Stimulated activated CD8-positive, alpha-beta memory T cell treated with anti-CD3 and anti-CD28 coated beads, Interleukin-15, amount 100 ng/mL, for 24 hours (primary cell): ENCODE measurements around the gene SOCS1.

ENCODE experiments used
- DNase-seq: peaks from one replicate; pipeline ENCODE4 v3.0.0-alpha.2; 2020; ENCODE audit warnings: low read depth

SOCS1 gene

DNA sequence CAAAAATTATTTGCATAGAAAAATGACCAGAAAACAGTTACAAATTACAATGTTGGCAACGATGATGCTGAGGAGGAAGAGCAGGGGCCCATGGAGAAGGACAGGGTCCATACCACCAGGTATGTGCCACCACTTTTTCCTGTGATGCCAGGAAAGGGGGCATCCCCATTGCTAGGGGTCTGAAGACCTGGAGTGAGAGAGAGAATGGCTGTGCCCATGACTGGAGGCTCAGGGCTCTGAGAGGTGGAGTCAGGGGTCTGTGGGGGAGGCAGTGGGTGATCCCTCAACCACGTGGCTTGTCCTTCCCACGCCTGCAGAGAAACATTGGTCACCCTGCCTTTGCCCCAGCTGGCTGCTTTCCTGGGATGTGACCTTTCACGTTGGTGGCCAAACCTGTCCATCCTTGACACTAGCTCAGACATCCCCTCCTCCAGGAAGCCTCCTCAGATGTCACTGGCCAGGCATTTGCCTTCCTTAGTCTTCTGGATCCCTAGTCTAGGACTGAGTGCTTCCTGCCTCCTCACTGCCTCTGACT is 51.4 kb downstream of the SOCS1 start:
- no peak for DNase-seq
